HCT116 (cell line): ENCODE results near the gene SGF29. TPM values are rescaled to one million over a fixed set of nuclear protein-coding genes. Genes with fewer than 3 reads are reported as not detected.

Source experiments
- ATAC-seq: fragments of 200-7000 bp; cut with Tn5 transposase; 2 replicates; pipeline ENCODE4 v1.9.1; 2020; ENCODE audit warnings: mild to moderate bottlenecking, moderate library complexity
- BruUV-seq: library from RNA; stranded (reverse); fragments of 400-500 nt; replicated peaks from 2 replicates; lab custom pipeline; 2021; lab: Mats Ljungman, UMichigan
- CTCF ChIA-PET: fragments of 300-600 bp; sonication (Branson Sonifier 250); formaldehyde crosslinking; loops from one replicate; lab custom pipeline; 2021; ENCODE audit warnings: antibody characterized with exemption; lab: Charles Lee
- POLR2A ChIA-PET: fragments of 300-600, 350-600 bp; sonication (Branson Sonifier 250); formaldehyde crosslinking; loops from one replicate; lab custom pipeline; 2021; ENCODE audit warnings: antibody characterized with exemption; lab: Charles Lee
- RAD21 ChIA-PET, 2 experiments: fragments of 300-600 bp; sonication (Branson Sonifier 250); formaldehyde crosslinking; loops; one replicate each; lab custom pipeline; 2023; ENCODE audit warnings: low total read pairs in 2 of 2; ENCODE audit not compliant: uncharacterized antibody in 2 of 2, unreplicated experiment in 2 of 2, low non-redundant PET in 1 of 2; lab: Charles Lee
- DNase-seq: peaks from one replicate; pipeline ENCODE4 v3.0.0-alpha.2; 2010; ENCODE audit warnings: low read depth, low spot score
- H2AFZ ChIP-seq: fragments of 200-600 bp; shearing (Covaris generic), sonication (generic); 2 replicates; pipeline ENCODE4 v1.6.1; 2017; ENCODE audit warnings: low read depth, mixed run types, mixed read lengths, antibody characterized with exemption, low read length; ENCODE audit not compliant: poor library complexity, severe bottlenecking
- H3K27ac ChIP-seq: 2 replicates; pipeline ENCODE4 v1.5.1; 2012; ENCODE audit warnings: low read depth, low read length
- H3K27me3 ChIP-seq: fragments of 200-600 bp; sonication (generic); 2 replicates; pipeline ENCODE4 v1.6.1; 2016; ENCODE audit warnings: mixed run types, low read length, mixed read lengths; ENCODE audit not compliant: insufficient read depth
- H3K36me3 ChIP-seq, 2 experiments: fragments of 200-500 bp in 1 of 2; fragments of 200-600 bp in 1 of 2; sonication (Bioruptor generic) in 1 of 2; sonication (generic) in 1 of 2; 2 replicates each; pipeline versions ENCODE4 v1.5.1 to v1.6.1; 2014 to 2016; ENCODE audit warnings: low read length in 2 of 2, inconsistent platforms in 1 of 2, mixed read lengths in 1 of 2, mixed run types in 1 of 2; ENCODE audit not compliant: insufficient read depth in 2 of 2, control insufficient read depth in 1 of 2
- H3K4me1 ChIP-seq, 2 experiments: fragments of 200-600 bp in 1 of 2; sonication (generic) in 1 of 2; 2 replicates each; pipeline versions ENCODE4 v1.5.1 to v1.6.1; 2012 to 2017; ENCODE audit warnings: low read length in 2 of 2, inconsistent platforms in 1 of 2, mild to moderate bottlenecking in 1 of 2, mixed read lengths in 1 of 2, mixed run types in 1 of 2, moderate library complexity in 1 of 2; ENCODE audit not compliant: insufficient read depth in 2 of 2, control insufficient read depth in 1 of 2
- H3K4me2 ChIP-seq: fragments of 200-600 bp; sonication (generic); 2 replicates; pipeline ENCODE4 v1.6.1; 2017; ENCODE audit warnings: mixed run types, low read length, mixed read lengths
- H3K4me3 ChIP-seq, 2 experiments: fragments of 200-600 bp in 1 of 2; sonication (generic) in 1 of 2; replicated peaks in 1 of 2; 2 replicates each; pipeline ENCODE4 v1.5.1; 2011 to 2016; ENCODE audit warnings: low read length in 2 of 2, control low read depth in 1 of 2, low read depth in 1 of 2, mild to moderate bottlenecking in 1 of 2, mixed read lengths in 1 of 2, mixed run types in 1 of 2
- H3K79me2 ChIP-seq: fragments of 200-600 bp; sonication (generic); 2 replicates; pipeline ENCODE4 v1.6.1; 2017; ENCODE audit warnings: mild to moderate bottlenecking, mixed run types, low read length, moderate library complexity, mixed read lengths; ENCODE audit not compliant: insufficient read depth
- H3K9ac ChIP-seq: fragments of 200-600 bp; sonication (generic); 2 replicates; pipeline ENCODE4 v1.6.1; 2016; ENCODE audit warnings: low read length, mixed read lengths
- H3K9me2 ChIP-seq: fragments of 200-600 bp; sonication (generic), shearing (Covaris generic); 2 replicates; pipeline ENCODE4 v1.6.1; 2017; ENCODE audit warnings: mixed run types, mild to moderate bottlenecking, moderate library complexity; ENCODE audit not compliant: insufficient read depth
- H3K9me3 ChIP-seq, 2 experiments: fragments of 200-500 bp in 1 of 2; fragments of 200-600 bp in 1 of 2; sonication (Bioruptor generic) in 1 of 2; sonication (generic) in 1 of 2; 2 replicates each; pipeline ENCODE4 v1.6.1; 2014 to 2017; ENCODE audit warnings: low read length in 2 of 2, mixed read lengths in 2 of 2, inconsistent platforms in 1 of 2, low read depth in 1 of 2, mild to moderate bottlenecking in 1 of 2, mixed run types in 1 of 2, moderate library complexity in 1 of 2; ENCODE audit not compliant: control insufficient read depth in 1 of 2, insufficient read depth in 1 of 2
- H4K20me1 ChIP-seq: fragments of 200-600 bp; sonication (generic), shearing (Covaris generic); 2 replicates; pipeline ENCODE4 v1.6.1; 2017; ENCODE audit warnings: mixed run types, mild to moderate bottlenecking, moderate library complexity; ENCODE audit not compliant: insufficient read depth
- CBX3 ChIP-seq: IDR thresholded peaks from 2 replicates; pipeline ENCODE4 v1.6.1; 2012; ENCODE audit warnings: low read depth
- CEBPB ChIP-seq: IDR thresholded peaks from 2 replicates; pipeline ENCODE4 v1.6.1; 2012; ENCODE audit warnings: low read depth
- EGR1 ChIP-seq: IDR thresholded peaks from 2 replicates; pipeline ENCODE4 v1.6.1; 2012; ENCODE audit warnings: low read depth
- RAD21 ChIP-seq: IDR thresholded peaks from 2 replicates; pipeline ENCODE4 v1.6.1; 2012; ENCODE audit warnings: low read depth, mild to moderate bottlenecking
- SIN3A ChIP-seq: IDR thresholded peaks from 2 replicates; pipeline ENCODE4 v1.6.1; 2012; ENCODE audit warnings: low read depth
- ZNF274 ChIP-seq: fragments of 200-500 bp; sonication (Bioruptor generic); IDR thresholded peaks from 2 replicates; pipeline ENCODE4 v1.6.1; 2014; ENCODE audit warnings: mild to moderate bottlenecking, low read depth, low read length, inconsistent platforms
- intact Hi-C: fragments of 100-400 bp; cut with micrococcal nuclease; formaldehyde crosslinking; loops from 2 replicates; pipeline ENCODE4 v1.10.0; 2022
- total RNA-seq: library from RNA; stranded (reverse); gene quantifications from one replicate; pipeline ENCODE4 v1.2.1, GENCODE V29; 2021; ENCODE audit not compliant: unreplicated experiment
- TF ChIP-seq, protein P1 (sequence below): IDR thresholded peaks from 2 replicates; pipeline ENCODE4 v1.6.1; 2012

The SGF29 gene
- total RNA-seq, 1 experiment from 2014 or later, result 19.7 TPM

DNA sequence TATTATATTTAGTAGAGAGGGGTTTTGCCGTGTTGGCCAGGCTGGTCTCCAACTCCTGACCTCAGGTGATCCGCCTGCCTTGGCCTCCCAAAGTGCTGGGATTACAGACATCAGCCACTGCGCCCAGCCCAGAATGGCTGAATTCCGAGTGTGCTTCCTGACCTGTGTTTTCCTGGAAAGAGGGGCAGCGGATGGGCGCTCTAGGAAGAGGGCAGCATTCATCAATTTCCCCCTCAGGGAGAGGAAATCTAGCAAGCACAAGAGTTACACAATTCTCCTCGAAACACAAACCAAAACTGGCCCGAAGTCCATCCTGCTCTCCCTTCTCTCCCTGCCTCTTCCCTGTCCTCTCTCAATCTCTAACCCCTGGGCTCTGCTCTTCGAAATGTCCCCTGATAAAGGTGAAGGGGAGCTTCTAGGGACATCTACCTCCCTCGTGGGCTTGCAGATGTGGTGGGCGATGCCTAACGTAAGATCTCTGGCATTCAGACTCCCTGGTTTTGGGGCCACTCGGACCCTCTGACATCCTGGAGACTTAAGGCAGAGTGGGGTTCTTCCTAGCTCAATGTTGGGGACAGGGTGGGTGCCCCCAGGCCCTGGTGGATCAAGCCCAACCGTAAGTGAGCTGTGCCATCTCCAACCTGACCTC, 48.1 kb upstream of the SGF29 start:
- Histone ChIP-seq H3K27ac (no peak overlapping the region), H3K9me2 (no peaks in the 10 kb centered on the region), H2AFZ (no peak overlapping the region), H3K4me1 (peaks cover 18 to 28% of the 10 kb centered on the region in 2 experiments)
- RAD21 ChIA-PET, result no interaction called here
- TF ChIP-seq CBX3 (no peak), EGR1 (no peak), RAD21 (no peak), ZNF274 (no peak)
- TF ChIP-seq, protein P1, sequence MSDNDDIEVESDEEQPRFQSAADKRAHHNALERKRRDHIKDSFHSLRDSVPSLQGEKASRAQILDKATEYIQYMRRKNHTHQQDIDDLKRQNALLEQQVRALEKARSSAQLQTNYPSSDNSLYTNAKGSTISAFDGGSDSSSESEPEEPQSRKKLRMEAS, result no peak
- TF ChIP-seq, all 23 proteins: peak for 0
- DNase-seq, result no peak
- ATAC-seq, result no peak
- POLR2A ChIA-PET, result no interaction called here
- no peaks in the 10 kb centered on the region for H3K36me3 ChIP-seq
- BruUV-seq, result no TSS peak
- CTCF ChIA-PET, result no interaction called here
- no peaks in the 10 kb centered on the region for H3K9me3 ChIP-seq
- no peaks in the 10 kb centered on the region for H4K20me1 ChIP-seq
- no peak overlapping the region for H3K4me2 ChIP-seq
- H3K9ac ChIP-seq, result no peak overlapping the region
- H3K79me2 ChIP-seq, result no peaks in the 10 kb centered on the region
- no peaks in the 10 kb centered on the region for H3K27me3 ChIP-seq
- intact Hi-C loops, result no loop called here
- H3K4me3 ChIP-seq, result no peak overlapping the region

DNA sequence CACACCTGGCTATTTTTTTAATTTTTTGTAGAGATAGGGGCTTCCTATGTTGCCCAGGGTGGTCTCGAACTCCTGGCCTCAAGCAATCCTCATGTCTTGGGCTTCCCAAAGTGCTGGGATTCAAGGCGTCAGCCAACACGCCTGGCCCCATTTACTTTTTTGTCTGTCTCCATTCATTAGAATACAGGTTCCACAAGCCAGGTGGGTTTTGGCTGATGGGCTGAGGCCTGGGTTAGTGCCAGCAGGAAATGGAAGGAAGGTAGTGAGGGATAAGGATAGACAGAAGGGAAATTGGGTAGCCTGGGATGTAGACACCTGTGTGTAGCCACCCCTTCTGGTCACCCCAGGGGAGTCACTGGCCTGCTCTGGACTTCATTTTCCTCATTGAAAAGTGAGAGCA, 42.7 kb upstream of the SGF29 start:
- TF ChIP-seq SIN3A (no peak), CEBPB (no peak)
- ATAC-seq (no peak), DNase-seq (no peak)
- Histone ChIP-seq H3K79me2 (no peaks in the 10 kb centered on the region), H3K27ac (no peak overlapping the region), H3K36me3 (no peaks in the 10 kb centered on the region), H3K4me1 (peaks cover 0 to 8% of the 10 kb centered on the region in 2 experiments; a peak in 3 of 4 replicates), H3K9me3 (no peaks in the 10 kb centered on the region), H2AFZ (no peak overlapping the region), H3K4me3 (no peak overlapping the region), H3K4me2 (no peak overlapping the region), H3K27me3 (no peaks in the 10 kb centered on the region), H3K9me2 (no peaks in the 10 kb centered on the region), H3K9ac (no peak overlapping the region), H4K20me1 (no peaks in the 10 kb centered on the region)
- CTCF ChIA-PET, result no interaction called here
- POLR2A ChIA-PET, result no interaction called here
- intact Hi-C loops, result no loop called here
- RAD21 ChIA-PET, result no interaction called here
- BruUV-seq, result no TSS peak
